Endothelial cell of umbilical vein (primary cell): ENCODE measurements around the gene CRYL1. TPM values are rescaled to one million over a fixed set of nuclear protein-coding genes. Genes with fewer than 3 reads are reported as not detected.

ENCODE experiments used
- BruUV-seq: library from RNA; stranded (reverse); fragments of 400-500 nt; replicated peaks from 2 replicates; lab custom pipeline; 2021; lab: Mats Ljungman, UMichigan
- CTCF ChIA-PET: fragments of 300-600, 350-600 bp; sonication (Branson Sonifier 250); formaldehyde crosslinking; loops from one replicate; lab custom pipeline; 2021; ENCODE audit warnings: antibody characterized with exemption, inconsistent platforms; lab: Charles Lee
- POLR2A ChIA-PET: fragments of 300-600, 350-600 bp; sonication (Branson Sonifier 250); formaldehyde crosslinking; loops from one replicate; lab custom pipeline; 2021; ENCODE audit warnings: antibody characterized with exemption, inconsistent platforms; lab: Charles Lee
- DNase-seq: peaks from one replicate; pipeline ENCODE4 v3.0.0-alpha.2; 2011; ENCODE audit warnings: low read depth, low spot score
- FAIRE-seq: peaks from 2 replicates; lab custom pipeline; 2011; peaks lifted over from hg19 to GRCh38; lab: Jason Lieb, UNC
- H2AFZ ChIP-seq: 2 replicates; pipeline ENCODE4 v1.6.0; 2012; ENCODE audit warnings: low read depth, low read length, control low read depth, inconsistent platforms
- H3K27ac ChIP-seq: 2 replicates; pipeline ENCODE4 v1.5.1; 2011; ENCODE audit warnings: low read depth, mild to moderate bottlenecking, control low read depth, low read length, moderate library complexity; ENCODE audit not compliant: insufficient read depth
- H3K27me3 ChIP-seq, 2 experiments: 2 replicates each; pipeline versions ENCODE4 v1.6.0 to v1.6.1; 2011; ENCODE audit warnings: low read length in 2 of 2, mixed read lengths in 1 of 2; ENCODE audit not compliant: control insufficient read depth in 2 of 2, insufficient read depth in 2 of 2
- H3K36me3 ChIP-seq, 2 experiments: 2 replicates in 1 of 2; 3 replicates in 1 of 2; pipeline ENCODE4 v1.5.1; 2011; ENCODE audit warnings: low read length in 2 of 2, mild to moderate bottlenecking in 1 of 2, moderate library complexity in 1 of 2; ENCODE audit not compliant: control insufficient read depth in 2 of 2, insufficient read depth in 2 of 2; ENCODE audit errors: extremely low read depth in 1 of 2
- H3K4me1 ChIP-seq: 3 replicates; pipeline ENCODE4 v1.5.1; 2011; ENCODE audit warnings: mild to moderate bottlenecking, low read length; ENCODE audit not compliant: control insufficient read depth, insufficient read depth; ENCODE audit errors: extremely low read depth
- H3K4me2 ChIP-seq: 2 replicates; pipeline ENCODE4 v1.6.1; 2011; ENCODE audit warnings: low read length, control low read depth, mixed read lengths; ENCODE audit not compliant: insufficient read depth
- H3K4me3 ChIP-seq, 3 experiments: fragments of 200-600 bp in 1 of 3; sonication (generic), shearing (Covaris generic) in 1 of 3; replicated peaks in 1 of 3; 2 replicates each; pipeline ENCODE4 v1.5.1; 2011 to 2016; ENCODE audit warnings: control low read depth in 3 of 3, low read length in 3 of 3, mild to moderate bottlenecking in 2 of 3, inconsistent platforms in 1 of 3, low read depth in 1 of 3, moderate library complexity in 1 of 3; ENCODE audit not compliant: insufficient read depth in 1 of 3
- H3K79me2 ChIP-seq: 2 replicates; pipeline ENCODE4 v1.6.0; 2012; ENCODE audit warnings: low read length, inconsistent platforms; ENCODE audit not compliant: control insufficient read depth, insufficient read depth
- H3K9ac ChIP-seq: replicated peaks from 2 replicates; pipeline ENCODE3; 2011; ENCODE audit warnings: low read length, control low read depth; ENCODE audit not compliant: insufficient read depth; ENCODE audit errors: extremely low read depth
- H3K9me1 ChIP-seq: replicated peaks from 3 replicates; pipeline ENCODE4 v1.6.0; 2011; ENCODE audit warnings: mild to moderate bottlenecking, low read length; ENCODE audit not compliant: control insufficient read depth, insufficient read depth; ENCODE audit errors: extremely low read depth
- H3K9me3 ChIP-seq: replicated peaks from 2 replicates; pipeline ENCODE4 v1.5.1; 2012; ENCODE audit warnings: low read length, inconsistent platforms; ENCODE audit not compliant: control insufficient read depth, insufficient read depth
- H4K20me1 ChIP-seq: replicated peaks from 2 replicates; pipeline ENCODE3; 2011; ENCODE audit warnings: mild to moderate bottlenecking, low read length; ENCODE audit not compliant: control insufficient read depth, insufficient read depth; ENCODE audit errors: extremely low read depth
- EZH2 ChIP-seq: IDR thresholded peaks from 2 replicates; pipeline ENCODE4 v1.6.1; 2012; ENCODE audit warnings: borderline replicate concordance, low read depth, mild to moderate bottlenecking, moderate library complexity, low read length, inconsistent platforms; ENCODE audit not compliant: severe bottlenecking
- FOS ChIP-seq: IDR thresholded peaks from 2 replicates; pipeline ENCODE4 v1.6.1; 2011; ENCODE audit warnings: mild to moderate bottlenecking, low read length, moderate library complexity, borderline replicate concordance; ENCODE audit not compliant: insufficient read depth
- GATA2 ChIP-seq: IDR thresholded peaks from 2 replicates; pipeline ENCODE4 v1.7.0; 2011; ENCODE audit warnings: low read depth, mild to moderate bottlenecking, moderate library complexity, mixed read lengths, low read length; ENCODE audit not compliant: insufficient read length, insufficient read depth
- JUN ChIP-seq: IDR thresholded peaks from 2 replicates; pipeline ENCODE4 v1.6.1; 2011; ENCODE audit warnings: borderline replicate concordance, low read depth; ENCODE audit not compliant: insufficient read length, insufficient read depth
- MAX ChIP-seq: IDR thresholded peaks from 2 replicates; pipeline ENCODE4 v1.6.1; 2011; ENCODE audit not compliant: insufficient read depth, insufficient read length
- MYC ChIP-seq: IDR thresholded peaks from one replicate; pipeline ENCODE4 v1.6.1; 2011; ENCODE audit warnings: mild to moderate bottlenecking, low read depth, low read length
- POLR2A ChIP-seq: IDR thresholded peaks from 2 replicates; pipeline ENCODE4 v1.6.1; 2012; ENCODE audit warnings: low read depth, mild to moderate bottlenecking, control low read depth, low read length
- POLR2AphosphoS5 ChIP-seq: IDR thresholded peaks from 2 replicates; pipeline ENCODE4 v1.6.1; 2012; ENCODE audit warnings: low read depth, mild to moderate bottlenecking, control low read depth, low read length, moderate library complexity; ENCODE audit not compliant: insufficient read depth
- dilution Hi-C: fragments of 300-500 bp; cut with MboI; formaldehyde crosslinking; loops from one replicate; pipeline ENCODE4 v1.15.0; 2019; ENCODE audit warnings: low sequenced_read_pairs; ENCODE audit not compliant: extremely low pct_ligation_motif_present
- intact Hi-C: fragments of 100-400 bp; cut with micrococcal nuclease; formaldehyde crosslinking; loops from one replicate; pipeline ENCODE4 v1.10.0; 2022
- polyA plus RNA-seq, 4 experiments: library from polyadenylated mRNA; depleted of rRNA in 3 of 4; stranded (reverse) in 3 of 4; unstranded in 1 of 4; fragments of >200 nt; gene quantifications; 2 replicates each; pipeline versions ENCODE4 v1.2.1 to v1.2.3, GENCODE V29; 2011 to 2012; ENCODE audit warnings: missing spikeins in 1 of 4
- total RNA-seq: library from RNA; stranded (reverse); gene quantifications from 2 replicates; pipeline ENCODE4 v1.2.3, GENCODE V29; 2021
- TF ChIP-seq, protein P1 (sequence below), 2 donors: IDR thresholded peaks; 1 replicate in 1 of 2; 2 replicates in 1 of 2; pipeline ENCODE4 v1.5.1; 2011; ENCODE audit warnings: low read length in 2 of 2, mild to moderate bottlenecking in 2 of 2, moderate library complexity in 2 of 2, control low read depth in 1 of 2, inconsistent platforms in 1 of 2, low read depth in 1 of 2; ENCODE audit not compliant: insufficient read depth in 1 of 2; ENCODE audit errors: extremely low read depth in 1 of 2

Gene CRYL1
- total and polyA plus RNA-seq, 2 donors (not counting 3 experiments of a cell fraction or from before 2014, with no cell fraction given) = 13.9 to 39.0 TPM

DNA sequence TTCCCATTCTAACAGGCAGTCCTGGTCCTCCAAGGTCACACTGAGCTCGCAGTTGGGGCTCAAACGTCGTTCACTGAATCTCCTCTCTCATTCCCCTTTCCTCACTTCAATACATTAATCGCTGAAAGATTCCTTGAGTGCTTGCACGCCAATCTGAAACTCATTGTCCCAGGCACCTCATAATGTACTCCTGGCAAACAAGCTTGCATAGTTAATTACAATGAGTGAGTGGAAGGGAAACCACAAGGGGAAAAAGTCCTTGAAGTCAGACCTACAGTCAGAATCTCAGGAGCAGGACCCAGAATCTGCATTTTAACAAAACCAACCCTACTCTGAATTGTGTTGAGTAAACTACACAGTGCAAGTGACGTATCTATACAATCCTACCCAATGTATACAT, 86.9 kb downstream of the CRYL1 start:
- no TSS peak for BruUV-seq

GRCh38 chr13:20436505-20436904, 89.2 kb downstream of the CRYL1 start:
- no TSS peak for BruUV-seq
- no peaks in the 10 kb centered on the region for H3K4me1 ChIP-seq
- H3K9me3 ChIP-seq = no peaks in the 10 kb centered on the region
- H3K9ac ChIP-seq = no peak overlapping the region
- CTCF ChIA-PET = interaction anchor here (1.7 kb wide), 1 partner anchor 9 kb away, joined by 3 read pairs; no protein-coding TSS in a partner anchor
- H2AFZ ChIP-seq = no peak overlapping the region
- H3K27ac ChIP-seq = no peak overlapping the region
- no peaks in the 10 kb centered on the region for H3K9me1 ChIP-seq
- H4K20me1 ChIP-seq = no peaks in the 10 kb centered on the region
- POLR2A ChIA-PET = no interaction called here
- H3K79me2 ChIP-seq = no peaks in the 10 kb centered on the region
- dilution Hi-C loops = no loop called here
- H3K36me3 ChIP-seq = no peaks in the 10 kb centered on the region
- TF ChIP-seq EZH2 = no peak
- no peak for TF ChIP-seq POLR2A
- no peak for TF ChIP-seq JUN
- TF ChIP-seq FOS = no peak
- no peak for TF ChIP-seq GATA2
- TF ChIP-seq, protein P1, sequence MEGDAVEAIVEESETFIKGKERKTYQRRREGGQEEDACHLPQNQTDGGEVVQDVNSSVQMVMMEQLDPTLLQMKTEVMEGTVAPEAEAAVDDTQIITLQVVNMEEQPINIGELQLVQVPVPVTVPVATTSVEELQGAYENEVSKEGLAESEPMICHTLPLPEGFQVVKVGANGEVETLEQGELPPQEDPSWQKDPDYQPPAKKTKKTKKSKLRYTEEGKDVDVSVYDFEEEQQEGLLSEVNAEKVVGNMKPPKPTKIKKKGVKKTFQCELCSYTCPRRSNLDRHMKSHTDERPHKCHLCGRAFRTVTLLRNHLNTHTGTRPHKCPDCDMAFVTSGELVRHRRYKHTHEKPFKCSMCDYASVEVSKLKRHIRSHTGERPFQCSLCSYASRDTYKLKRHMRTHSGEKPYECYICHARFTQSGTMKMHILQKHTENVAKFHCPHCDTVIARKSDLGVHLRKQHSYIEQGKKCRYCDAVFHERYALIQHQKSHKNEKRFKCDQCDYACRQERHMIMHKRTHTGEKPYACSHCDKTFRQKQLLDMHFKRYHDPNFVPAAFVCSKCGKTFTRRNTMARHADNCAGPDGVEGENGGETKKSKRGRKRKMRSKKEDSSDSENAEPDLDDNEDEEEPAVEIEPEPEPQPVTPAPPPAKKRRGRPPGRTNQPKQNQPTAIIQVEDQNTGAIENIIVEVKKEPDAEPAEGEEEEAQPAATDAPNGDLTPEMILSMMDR (IDR thresholded peaks at IDR 0.05; ENCODE audit: extremely low read depth in 1 of 2, insufficient read depth in 1 of 2, low read depth in 1 of 2, low read length in 2 of 2) = no peak
- TF ChIP-seq POLR2AphosphoS5 = no peak
- TF ChIP-seq MAX = no peak
- no peak for TF ChIP-seq MYC
- FAIRE-seq (no peak), DNase-seq (no peak)
- no peak overlapping the region for H3K4me2 ChIP-seq
- no peak overlapping the region for H3K4me3 ChIP-seq
- intact Hi-C loops = no loop called here
- H3K27me3 ChIP-seq = no peaks in the 10 kb centered on the region

More for the DNA sequence above, 86.9 kb downstream of the CRYL1 start:
- no peaks in the 10 kb centered on the region for H3K9me1 ChIP-seq
- H2AFZ ChIP-seq = no peak overlapping the region
- no peaks in the 10 kb centered on the region for H3K4me1 ChIP-seq
- no peaks in the 10 kb centered on the region for H3K36me3 ChIP-seq
- DNase-seq = no peak
- H3K27me3 ChIP-seq = peaks cover 0 to 2% of the 10 kb centered on the region in 2 experiments
- TF ChIP-seq GATA2 (no peak), MYC (no peak), JUN (no peak), MAX (no peak), FOS (no peak), POLR2A (no peak)
- H4K20me1 ChIP-seq = no peaks in the 10 kb centered on the region
- dilution Hi-C loops (no loop called here), intact Hi-C loops (no loop called here)
- H3K27ac ChIP-seq = no peak overlapping the region
- ChIA-PET POLR2A (no interaction called here), CTCF (no interaction called here)
- H3K4me3 ChIP-seq = no peak overlapping the region
- H3K4me2 ChIP-seq = no peak overlapping the region
- H3K9me3 ChIP-seq = no peaks in the 10 kb centered on the region
- H3K9ac ChIP-seq = no peak overlapping the region
- no peaks in the 10 kb centered on the region for H3K79me2 ChIP-seq
- no peak for FAIRE-seq
